HepG2 (cell line): ENCODE results near the gene TLR9. TPM values are rescaled to one million over a fixed set of nuclear protein-coding genes. Genes with fewer than 3 reads are reported as not detected.
A peak's percentile ranks its signal among the peaks of the same experiment; 100 is the strongest.

Source experiments
- ARID2 ChIP-seq: sonication (generic); formaldehyde crosslinking; IDR thresholded peaks from 2 replicates; pipeline ENCODE4 v1.8.1; 2022; ENCODE audit warnings: mild to moderate bottlenecking, missing genetic modification reagents, borderline replicate concordance
- CBX1 ChIP-seq: IDR thresholded peaks from one replicate; pipeline ENCODE4 v1.6.1; 2016; ENCODE audit warnings: antibody characterized with exemption, low read depth
- CREB1 ChIP-seq, 2 experiments: fragments of 450-650 bp in 1 of 2; IDR thresholded peaks; 2 replicates each; pipeline ENCODE4 v1.6.1; 2016 to 2017; ENCODE audit warnings: control low read depth in 1 of 2, mild to moderate bottlenecking in 1 of 2, missing compliant biosample characterization in 1 of 2, missing genetic modification characterization in 1 of 2
- ESRRA ChIP-seq: sonication (generic); formaldehyde crosslinking; IDR thresholded peaks from 2 replicates; pipeline ENCODE4 v1.5.1; 2020; ENCODE audit warnings: mild to moderate bottlenecking, low read depth, missing genetic modification reagents
- FOXC1 ChIP-seq: sonication (generic); formaldehyde crosslinking; IDR thresholded peaks from 2 replicates; pipeline ENCODE4 v1.8.0; 2022; ENCODE audit warnings: mild to moderate bottlenecking, missing genetic modification reagents, borderline replicate concordance
- GMEB2 ChIP-seq: IDR thresholded peaks from 2 replicates; pipeline ENCODE4 v1.6.1; 2016; ENCODE audit warnings: missing biosample characterization, missing genetic modification reagents, low read depth
- GTF3A ChIP-seq: sonication (generic); formaldehyde crosslinking; conservative IDR thresholded peaks from 2 replicates; pipeline ENCODE4 v1.4.0; 2020; ENCODE audit warnings: mild to moderate bottlenecking, missing genetic modification reagents
- GZF1 ChIP-seq: sonication (generic); formaldehyde crosslinking; IDR thresholded peaks from 2 replicates; pipeline ENCODE4 v1.5.1; 2020; ENCODE audit warnings: mild to moderate bottlenecking, missing genetic modification reagents
- HES4 ChIP-seq: sonication (generic); formaldehyde crosslinking; IDR thresholded peaks from 2 replicates; pipeline ENCODE4 v1.9.0; 2021; ENCODE audit warnings: mild to moderate bottlenecking, missing genetic modification reagents, borderline replicate concordance
- HOMEZ ChIP-seq: IDR thresholded peaks from 2 replicates; pipeline ENCODE4 v1.6.1; 2016; ENCODE audit warnings: low read depth
- LCORL ChIP-seq, 2 experiments: fragments of 450-650 bp in 1 of 2; sonication (generic) in 1 of 2; formaldehyde crosslinking in 1 of 2; IDR thresholded peaks; 2 replicates each; pipeline versions ENCODE4 v1.5.0 to v1.6.1; 2017 to 2020; ENCODE audit warnings: antibody characterized with exemption in 1 of 2, missing genetic modification reagents in 1 of 2
- NFIB ChIP-seq: sonication (generic); formaldehyde crosslinking; IDR thresholded peaks from 2 replicates; pipeline ENCODE4 v1.9.0; 2021; ENCODE audit warnings: missing genetic modification reagents, mild to moderate bottlenecking, borderline replicate concordance
- NR2F2 ChIP-seq: IDR thresholded peaks from 2 replicates; pipeline ENCODE4 v1.6.1; 2012; ENCODE audit warnings: low read depth, inconsistent platforms, borderline replicate concordance
- PHF5A ChIP-seq: IDR thresholded peaks from one replicate; pipeline ENCODE4 v1.6.1; 2018; ENCODE audit warnings: low read depth, missing genetic modification reagents; ENCODE audit not compliant: unreplicated experiment
- SMAD3 ChIP-seq: sonication (generic); formaldehyde crosslinking; IDR thresholded peaks from 2 replicates; pipeline ENCODE4 v1.4.0; 2020; ENCODE audit warnings: missing genetic modification reagents
- TFDP1 ChIP-seq: IDR thresholded peaks from 2 replicates; pipeline ENCODE4 v1.6.1; 2016; ENCODE audit warnings: missing compliant biosample characterization, missing genetic modification reagents, borderline replicate concordance
- ZEB1 ChIP-seq: IDR thresholded peaks from 2 replicates; pipeline ENCODE4 v1.6.1; 2012; ENCODE audit warnings: mild to moderate bottlenecking, low read depth, inconsistent platforms; ENCODE audit not compliant: insufficient replicate concordance
- ZFP62 ChIP-seq: sonication (generic); formaldehyde crosslinking; IDR thresholded peaks from 2 replicates; pipeline ENCODE4 v1.4.0; 2020; ENCODE audit warnings: missing genetic modification reagents
- ZNF33B ChIP-seq: sonication (generic); formaldehyde crosslinking; IDR thresholded peaks from 2 replicates; pipeline ENCODE4 v1.5.1; 2020; ENCODE audit warnings: mild to moderate bottlenecking, missing genetic modification reagents
- ZNF609 ChIP-seq: sonication (generic); formaldehyde crosslinking; IDR thresholded peaks from 2 replicates; pipeline ENCODE4 v1.4.0; 2020; ENCODE audit warnings: mild to moderate bottlenecking, missing genetic modification reagents, borderline replicate concordance
- polyA plus RNA-seq, 8 experiments: library from polyadenylated mRNA; depleted of rRNA in 3 of 8; stranded (reverse) in 7 of 8; unstranded in 1 of 8; fragments of >200 nt; fragmentation: Illumina TruSeq in 4 of 8; extraction: Trizol in 4 of 8; gene quantifications; 2 replicates each; pipeline versions ENCODE4 v1.2.1 to v1.2.3, GENCODE V29; 2011 to 2016; ENCODE audit warnings: low read depth in 4 of 8, missing spikeins in 1 of 8, mixed read lengths in 1 of 8; ENCODE audit not compliant: insufficient read depth in 1 of 8
- total RNA-seq, 5 experiments: library from RNA; depleted of rRNA; stranded (reverse); fragments of >200 nt; fragmentation: Illumina TruSeq; extraction: Trizol; gene quantifications; 2 replicates each; pipeline ENCODE4 v1.2.3, GENCODE V29; 2016; ENCODE audit warnings: low read depth in 1 of 5

The TLR9 gene
- total and polyA plus RNA-seq, 2 of the 13 experiments (the other 11 are each of a cell fraction or from before 2014, with no cell fraction given), result not detected

- no peak for TF ChIP-seq HES4 (CRISPR knock-in tag)
- TF ChIP-seq HOMEZ (CRISPR knock-in tag), result peak; percentile 59; the same call in 1 of the 2 replicates
- TF ChIP-seq ZNF609, result peak; percentile 84; the same call in 1 of the 2 replicates
- no peak for TF ChIP-seq NFIB (CRISPR knock-in tag)
- TF ChIP-seq GTF3A, result no peak
- no peak for TF ChIP-seq CBX1
- peak; percentile 85 for TF ChIP-seq PHF5A (CRISPR knock-in tag)
- 0 out of 2 replicates have a peak, but pooled peaks have one; percentile 44 for TF ChIP-seq ESRRA (CRISPR knock-in tag)
- 0 out of 2 replicates have a peak, but pooled peaks have one; percentile 25 for TF ChIP-seq GMEB2 (CRISPR knock-in tag)
- no peak for TF ChIP-seq ZEB1
- 0 out of 2 replicates have a peak, but pooled peaks have one; percentile 36 for TF ChIP-seq ZNF33B (CRISPR knock-in tag)
- no peak for TF ChIP-seq ZFP62 (CRISPR knock-in tag)
- peak; percentile 36; the same call in 1 of the 2 replicates for TF ChIP-seq TFDP1 (CRISPR knock-in tag)
- peak; percentile 92; the same call in 1 of the 2 replicates for TF ChIP-seq SMAD3 (CRISPR knock-in tag)
- TF ChIP-seq GZF1 (CRISPR knock-in tag), result no peak
- TF ChIP-seq FOXC1 (CRISPR knock-in tag), result no peak
- TF ChIP-seq LCORL (IDR thresholded peaks at IDR 0.05), result peak; percentile 81
- TF ChIP-seq LCORL (CRISPR knock-in tag; IDR thresholded peaks at IDR 0.05), result peak; percentile 70; the same call in 1 of the 2 replicates
- peak; percentile 67; the same call in 1 of the 2 replicates for TF ChIP-seq NR2F2
- TF ChIP-seq CREB1 (IDR thresholded peaks at IDR 0.05), result peak; percentile 62
- peak; percentile 79 for TF ChIP-seq CREB1 (CRISPR knock-in tag; IDR thresholded peaks at IDR 0.05)
- TF ChIP-seq ARID2, result peak; percentile 70; the same call in 1 of the 2 replicates
Measured at GRCh38 chr3:52210550-52211046, 14.8 kb downstream of the TLR9 start (continued).
